Stimulated activated CD4-positive, alpha-beta T cell treated with anti-CD3 and anti-CD28 coated beads, Interleukin-12 subunit alpha, Interleukin-12 subunit beta, amount 100 ng/mL, for 48 hours (primary cell): Measurements from ENCODE around the gene CCT5.

Experiments
- DNase-seq, 3 donors: peaks; one replicate each; pipeline ENCODE4 v3.0.0-alpha.2; 2020; ENCODE audit warnings: low read depth in 2 of 3, low spot score in 1 of 3

Gene CCT5

GRCh38 chr5:10249948-10250805, at the start of gene CCT5:
CCT5 (plus strand) TSS chr5:10250280; CDS start chr5:10250341, 61 bp downstream.
- DNase-seq = peak; percentile 79 to 81 (median 79)

- no peak for DNase-seq
Observed at GRCh38 chr5:10201223-10201868, 48.7 kb upstream of the CCT5 start.

DNA sequence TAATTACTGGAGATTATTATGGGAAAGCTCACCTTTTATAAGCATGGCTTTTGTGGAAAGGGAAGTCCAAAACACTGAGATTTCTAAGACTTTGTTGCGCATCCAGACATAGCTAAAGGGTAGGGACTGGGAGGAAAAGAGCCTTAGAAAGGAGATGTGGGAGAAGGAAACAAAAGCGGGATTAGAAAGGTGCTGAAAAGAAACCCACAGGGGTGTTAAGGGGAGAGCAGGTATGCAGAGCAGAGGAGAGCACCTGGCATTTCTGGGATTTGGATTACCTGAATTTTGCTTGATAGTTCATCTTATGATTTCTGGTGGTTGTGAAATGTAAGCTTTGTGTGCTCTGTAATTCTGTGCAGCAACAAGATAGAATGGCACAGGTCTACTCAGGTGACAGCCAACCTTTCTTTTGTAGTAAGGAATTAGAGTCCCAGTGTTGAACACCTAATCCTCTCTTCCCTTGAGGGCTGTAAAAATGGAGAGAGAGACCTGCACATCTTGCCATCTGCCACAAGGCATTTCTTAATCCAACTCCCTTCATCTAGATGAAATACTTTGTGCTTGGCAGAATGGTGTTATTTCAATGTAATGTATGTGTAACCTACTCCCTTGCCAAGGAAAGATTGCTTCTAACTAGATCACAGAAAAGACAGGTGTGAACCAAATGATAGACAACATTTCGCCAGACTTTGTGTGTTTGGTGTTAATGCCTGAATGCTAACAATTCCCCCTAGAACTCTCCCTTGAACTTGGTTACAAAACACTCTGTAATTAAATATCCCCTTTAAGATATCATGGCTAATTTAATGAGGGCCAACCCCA, 47.8 kb upstream of the CCT5 start:
- no peak for DNase-seq

GRCh38 chr5:10209004-10209403, 41.1 kb upstream of the CCT5 start:
- no peak for DNase-seq

DNA sequence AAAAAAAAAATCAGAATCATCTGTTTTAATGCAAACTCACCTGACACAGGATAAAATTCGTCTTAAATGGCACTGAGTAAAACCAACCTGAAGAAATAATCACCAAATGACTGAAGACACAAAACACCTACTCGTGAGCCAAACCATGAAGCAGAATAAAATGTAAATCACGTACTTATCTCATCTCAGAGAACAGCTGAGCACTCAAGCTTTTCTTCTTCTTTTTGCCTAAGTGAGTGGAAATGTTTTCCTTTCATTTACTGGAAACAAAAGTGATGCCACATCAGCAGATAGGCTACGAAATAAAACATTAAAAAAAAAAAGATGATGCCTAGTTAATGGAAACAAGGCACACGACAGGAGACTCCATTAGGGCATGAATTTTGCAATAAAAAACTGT, 36.8 kb upstream of the CCT5 start:
- no peak for DNase-seq

- DNase-seq = no peak
Observed at GRCh38 chr5:10214041-10214440, 36.0 kb upstream of the CCT5 start.

DNA sequence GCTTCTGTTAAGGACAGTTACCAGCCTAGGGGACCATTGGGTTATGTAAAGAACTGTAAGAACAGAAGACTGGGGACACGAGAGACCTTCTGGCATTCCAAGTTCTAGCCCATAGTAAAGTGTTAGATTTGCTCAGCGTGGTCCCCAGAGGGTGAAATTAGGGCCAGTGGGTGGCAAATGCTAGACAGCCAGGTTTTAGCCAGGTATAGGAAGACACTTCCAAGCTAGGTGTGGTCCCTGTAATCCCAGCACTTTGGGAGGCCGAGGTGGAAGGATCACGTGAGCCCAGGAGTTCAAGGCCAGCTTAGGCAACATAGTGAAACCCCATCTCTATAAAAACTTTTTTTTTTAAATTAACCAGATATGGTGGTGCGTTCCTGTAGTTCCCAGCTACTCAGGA, 34.7 kb upstream of the CCT5 start:
- DNase-seq = no peak

GRCh38 chr5:10216107-10216506, 34.0 kb upstream of the CCT5 start:
- DNase-seq = no peak

DNA sequence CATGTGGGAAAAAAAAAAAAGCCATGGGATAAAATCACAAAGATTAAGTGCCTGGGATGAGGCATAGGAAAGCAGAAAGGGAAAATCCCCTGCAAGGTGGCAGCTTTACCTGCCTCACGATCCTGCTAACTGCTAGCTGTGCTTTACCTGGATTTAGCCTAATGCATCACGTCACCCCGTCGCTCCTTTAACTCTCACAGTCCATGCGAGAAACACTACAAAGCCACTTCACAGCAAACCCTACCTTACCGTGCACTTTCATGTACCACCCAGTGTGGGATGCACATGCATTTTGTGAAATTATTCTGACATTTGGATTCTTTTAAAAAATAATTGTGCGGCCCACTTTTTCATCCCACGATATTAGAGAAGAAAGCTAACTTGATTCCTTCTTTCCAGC, 31.4 kb upstream of the CCT5 start:
- no peak for DNase-seq

DNA sequence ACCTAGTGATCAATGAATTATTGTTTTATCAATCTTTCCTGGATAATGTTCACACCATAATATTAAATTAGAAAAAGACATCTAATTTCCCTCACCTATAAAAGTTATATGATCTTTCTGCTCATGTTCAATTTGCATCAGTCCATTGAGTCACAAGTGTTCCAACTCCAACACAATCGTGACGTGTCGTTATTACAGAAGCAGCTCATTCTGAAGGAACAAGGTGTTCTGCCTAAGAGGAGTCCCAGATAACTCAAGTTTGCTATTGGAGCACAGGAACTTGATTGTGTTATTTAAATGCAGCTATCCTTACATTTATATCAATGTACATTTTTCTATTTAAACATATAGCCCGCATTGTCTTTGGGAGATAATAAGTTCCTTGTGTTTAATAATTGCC, 31.0 kb upstream of the CCT5 start:
- no peak for DNase-seq

DNA sequence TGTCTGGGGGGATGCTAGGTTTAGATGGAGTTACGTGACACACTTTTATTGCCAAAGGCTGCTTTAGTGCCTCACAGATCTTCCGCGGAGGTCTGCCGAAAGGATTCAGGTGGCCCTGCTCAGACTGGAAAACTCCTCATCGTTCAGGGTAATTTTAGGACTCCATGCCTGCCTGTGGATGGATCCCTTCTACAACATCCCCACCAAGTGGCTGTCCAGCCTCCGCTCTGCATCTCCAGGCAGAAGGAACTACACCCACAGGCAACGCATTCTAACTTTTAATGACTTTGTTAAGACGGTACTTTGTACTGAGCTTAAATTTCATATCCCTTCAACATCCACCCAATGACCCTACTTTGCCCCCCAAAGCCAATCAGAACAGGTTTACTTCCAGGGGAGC, 29.8 kb upstream of the CCT5 start:
- no peak for DNase-seq

- DNase-seq = no peak
Observed at GRCh38 chr5:10222326-10222725, 27.8 kb upstream of the CCT5 start.

DNA sequence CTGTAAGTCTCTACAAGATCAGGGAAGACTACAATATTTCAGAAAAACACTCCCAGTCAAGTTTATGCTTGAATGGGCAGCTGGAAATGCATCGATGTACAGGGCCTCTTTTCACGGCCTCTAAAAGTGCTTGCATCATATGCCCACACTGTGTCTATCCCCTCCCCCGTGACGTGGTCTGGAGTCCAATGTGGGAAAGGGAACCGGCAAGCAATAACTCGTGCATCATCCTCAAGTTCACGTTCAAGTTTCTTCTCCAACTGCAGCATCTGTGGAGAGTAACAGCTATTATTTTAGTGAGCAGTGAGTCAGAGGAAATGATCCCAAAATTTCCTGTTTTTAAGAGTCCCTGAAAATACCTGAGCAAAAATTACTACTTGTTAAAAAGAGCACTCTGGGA, 22.7 kb upstream of the CCT5 start:
- no peak for DNase-seq

- no peak for DNase-seq
Observed at GRCh38 chr5:10228288-10228687, 21.8 kb upstream of the CCT5 start.

DNA sequence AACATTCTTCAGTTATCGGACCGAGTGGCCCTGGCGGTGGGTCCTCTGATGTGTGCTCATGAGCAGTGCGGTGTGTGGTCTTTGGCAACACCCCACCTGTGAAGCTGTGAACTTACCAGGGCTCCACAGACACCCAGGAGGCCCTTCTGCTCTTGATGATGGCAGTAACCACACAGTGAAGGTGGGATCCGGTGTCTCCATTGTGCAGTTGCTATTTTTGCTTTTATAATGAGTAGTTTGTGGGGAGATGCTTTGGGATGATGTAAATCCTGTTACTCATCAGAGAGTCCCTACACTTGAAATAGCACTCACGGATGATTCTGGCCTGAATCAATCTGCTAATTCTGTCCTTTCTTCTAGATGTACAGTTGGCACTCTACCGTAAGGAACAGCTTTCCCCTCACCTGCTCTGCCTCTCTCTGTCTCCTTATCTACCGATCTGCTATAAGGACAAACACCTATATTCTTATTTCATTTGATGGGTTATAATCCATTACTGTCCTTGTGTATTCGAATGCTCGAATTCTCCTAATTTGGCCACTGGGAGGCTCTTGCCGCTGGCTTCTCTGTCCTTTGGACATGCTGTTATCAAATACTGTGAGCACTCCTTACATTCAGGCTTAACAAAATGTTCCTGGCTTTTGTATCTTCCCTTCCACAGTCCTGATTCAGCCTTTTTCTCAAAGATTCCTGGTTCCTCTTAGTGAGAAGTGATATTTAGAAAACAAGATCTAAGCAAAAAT, 20.6 kb upstream of the CCT5 start:
- no peak for DNase-seq

GRCh38 chr5:10232386-10232785, 17.7 kb upstream of the CCT5 start:
- DNase-seq = no peak

DNA sequence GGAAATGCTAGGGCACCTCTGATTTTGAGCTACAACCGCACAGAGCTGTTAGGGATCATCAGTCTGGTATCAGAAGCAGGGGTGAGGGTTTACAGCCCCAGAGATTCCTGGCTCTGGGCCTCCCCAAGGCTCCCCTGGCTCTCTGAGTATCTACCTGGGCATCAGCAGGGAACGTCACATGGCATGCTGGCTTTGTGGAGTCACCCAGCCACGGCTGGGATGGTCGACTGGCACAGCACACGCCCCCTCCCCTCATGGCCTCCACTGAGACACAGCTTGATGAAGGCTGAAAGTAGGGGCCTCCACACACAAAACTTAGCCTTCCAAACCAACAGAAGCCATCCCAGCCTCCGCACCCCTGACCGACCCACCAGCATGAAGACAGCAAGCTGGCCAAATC, 17.1 kb upstream of the CCT5 start:
- DNase-seq = no peak

DNA sequence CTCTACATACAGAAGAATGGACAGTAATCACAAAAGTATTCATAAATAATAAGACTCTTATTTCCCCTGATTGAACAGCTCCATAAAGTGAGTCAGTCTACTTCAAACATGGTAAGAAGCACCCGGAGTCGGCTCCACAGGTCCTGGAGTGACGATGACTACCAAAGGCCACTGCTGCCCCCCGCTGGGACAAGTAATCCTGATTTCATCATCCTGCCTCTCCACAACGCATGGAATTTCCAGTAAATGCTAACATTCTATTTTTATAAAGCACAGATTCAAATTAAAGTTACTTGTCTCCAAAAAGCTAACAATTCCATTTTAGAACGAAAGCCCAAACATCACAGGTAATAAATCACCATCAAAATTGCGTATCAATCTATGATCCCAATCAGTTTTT, 16.6 kb upstream of the CCT5 start:
- DNase-seq = no peak

DNA sequence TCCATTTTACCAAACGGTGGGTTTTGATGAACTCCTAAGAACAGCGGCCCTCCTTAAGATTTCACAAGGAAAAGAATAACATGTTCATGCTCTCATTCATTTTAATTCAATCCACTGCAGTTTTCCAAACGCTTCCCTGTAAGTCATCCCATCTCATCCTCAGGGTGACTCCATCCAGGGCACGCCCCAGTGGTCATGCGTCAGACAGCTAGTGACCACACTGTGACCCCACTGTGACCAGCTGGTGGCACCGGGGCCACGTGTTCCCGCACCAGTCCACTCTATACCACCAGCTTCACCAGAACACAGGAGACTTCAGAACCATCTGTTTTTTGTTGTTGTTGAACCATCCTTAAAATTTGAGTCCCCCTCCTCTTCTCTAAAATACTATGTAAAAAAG, 14.7 kb upstream of the CCT5 start:
- no peak for DNase-seq

GRCh38 chr5:10243660-10244240, 6.3 kb upstream of the CCT5 start:
- DNase-seq = no peak
